ENCODE data around the gene GAN.

DNA sequence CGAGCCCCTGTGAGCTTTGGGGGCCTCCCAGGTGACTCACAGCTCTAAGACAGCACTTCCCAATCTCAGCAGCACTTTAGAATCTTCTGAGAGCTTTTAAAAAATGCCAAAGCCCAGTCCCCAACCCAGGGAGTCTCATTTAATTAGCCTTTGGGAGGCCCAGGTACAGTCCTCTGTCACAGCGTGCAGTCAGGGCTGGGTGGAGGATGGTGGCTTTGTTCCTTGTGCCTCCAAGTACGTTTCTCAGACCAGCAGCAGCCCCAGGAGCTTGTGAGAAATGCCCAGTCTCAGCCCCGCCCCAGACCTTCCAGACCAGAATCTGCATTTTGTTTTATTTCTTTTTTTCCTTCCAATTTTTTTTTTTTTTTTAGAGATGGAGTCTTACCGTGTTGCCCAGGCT, 102.4 kb downstream of the GAN start:
- TF ChIP-seq, protein P1, sequence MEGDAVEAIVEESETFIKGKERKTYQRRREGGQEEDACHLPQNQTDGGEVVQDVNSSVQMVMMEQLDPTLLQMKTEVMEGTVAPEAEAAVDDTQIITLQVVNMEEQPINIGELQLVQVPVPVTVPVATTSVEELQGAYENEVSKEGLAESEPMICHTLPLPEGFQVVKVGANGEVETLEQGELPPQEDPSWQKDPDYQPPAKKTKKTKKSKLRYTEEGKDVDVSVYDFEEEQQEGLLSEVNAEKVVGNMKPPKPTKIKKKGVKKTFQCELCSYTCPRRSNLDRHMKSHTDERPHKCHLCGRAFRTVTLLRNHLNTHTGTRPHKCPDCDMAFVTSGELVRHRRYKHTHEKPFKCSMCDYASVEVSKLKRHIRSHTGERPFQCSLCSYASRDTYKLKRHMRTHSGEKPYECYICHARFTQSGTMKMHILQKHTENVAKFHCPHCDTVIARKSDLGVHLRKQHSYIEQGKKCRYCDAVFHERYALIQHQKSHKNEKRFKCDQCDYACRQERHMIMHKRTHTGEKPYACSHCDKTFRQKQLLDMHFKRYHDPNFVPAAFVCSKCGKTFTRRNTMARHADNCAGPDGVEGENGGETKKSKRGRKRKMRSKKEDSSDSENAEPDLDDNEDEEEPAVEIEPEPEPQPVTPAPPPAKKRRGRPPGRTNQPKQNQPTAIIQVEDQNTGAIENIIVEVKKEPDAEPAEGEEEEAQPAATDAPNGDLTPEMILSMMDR (IDR thresholded peaks at IDR 0.05; ENCODE audit: low read depth, low read length, poor library complexity, severe bottlenecking), result no peak
- no peak for TF ChIP-seq EZH2phosphoT487 (IDR thresholded peaks at IDR 0.05; ENCODE audit: borderline replicate concordance, low read length)
